GM12873 (cell line): ENCODE data around the gene RABL6.

ENCODE experiments used
- TF ChIP-seq, protein P1 (sequence below): IDR thresholded peaks from 2 replicates; pipeline ENCODE4 v1.5.1; 2012; ENCODE audit warnings: low read depth, mild to moderate bottlenecking, moderate library complexity, low read length, control low read depth; ENCODE audit not compliant: insufficient read depth; ENCODE audit errors: missing control alignments

The RABL6 gene

DNA sequence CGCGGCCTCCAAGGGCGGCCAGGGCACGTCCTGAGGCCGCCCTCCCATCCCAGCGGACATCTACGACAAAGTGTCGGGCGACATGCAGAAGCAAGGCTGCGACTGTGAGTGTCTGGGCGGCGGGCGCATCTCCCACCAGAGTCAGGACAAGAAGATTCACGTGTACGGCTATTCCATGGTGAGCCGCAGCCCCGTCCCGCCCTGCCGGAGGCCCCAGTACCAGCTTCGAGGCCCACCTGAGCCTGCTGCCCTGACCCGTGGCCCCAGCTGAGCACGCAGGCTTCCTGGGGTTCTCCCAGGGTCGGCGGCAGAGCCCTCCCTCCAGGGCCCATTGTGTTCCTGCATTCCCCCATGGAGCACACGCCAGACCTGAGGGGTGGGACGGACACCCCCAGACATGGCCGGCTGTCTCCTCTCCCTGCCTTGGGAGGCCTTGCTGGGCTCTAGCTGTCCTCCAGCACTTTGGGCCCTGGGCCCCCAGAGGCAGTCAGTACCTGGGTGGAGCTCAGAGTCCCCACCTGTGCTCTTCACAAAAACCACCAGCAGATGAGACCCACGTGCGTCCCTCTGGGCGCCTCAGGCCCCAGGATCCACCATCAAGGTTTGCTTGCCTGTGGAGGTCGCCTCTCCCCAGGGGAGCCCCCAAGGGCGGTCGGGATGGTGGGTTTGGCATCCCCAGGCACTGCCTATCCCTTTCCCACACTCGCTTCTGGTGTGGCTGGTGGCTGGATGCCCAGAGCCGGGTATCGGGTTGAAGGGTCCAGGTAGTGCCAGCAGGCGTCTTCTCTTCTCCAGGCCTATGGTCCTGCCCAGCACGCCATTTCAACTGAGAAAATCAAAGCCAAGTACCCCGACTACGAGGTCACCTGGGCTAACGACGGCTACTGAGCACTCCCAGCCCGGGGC, 42.5 kb downstream of the RABL6 start:
- TF ChIP-seq, protein P1, sequence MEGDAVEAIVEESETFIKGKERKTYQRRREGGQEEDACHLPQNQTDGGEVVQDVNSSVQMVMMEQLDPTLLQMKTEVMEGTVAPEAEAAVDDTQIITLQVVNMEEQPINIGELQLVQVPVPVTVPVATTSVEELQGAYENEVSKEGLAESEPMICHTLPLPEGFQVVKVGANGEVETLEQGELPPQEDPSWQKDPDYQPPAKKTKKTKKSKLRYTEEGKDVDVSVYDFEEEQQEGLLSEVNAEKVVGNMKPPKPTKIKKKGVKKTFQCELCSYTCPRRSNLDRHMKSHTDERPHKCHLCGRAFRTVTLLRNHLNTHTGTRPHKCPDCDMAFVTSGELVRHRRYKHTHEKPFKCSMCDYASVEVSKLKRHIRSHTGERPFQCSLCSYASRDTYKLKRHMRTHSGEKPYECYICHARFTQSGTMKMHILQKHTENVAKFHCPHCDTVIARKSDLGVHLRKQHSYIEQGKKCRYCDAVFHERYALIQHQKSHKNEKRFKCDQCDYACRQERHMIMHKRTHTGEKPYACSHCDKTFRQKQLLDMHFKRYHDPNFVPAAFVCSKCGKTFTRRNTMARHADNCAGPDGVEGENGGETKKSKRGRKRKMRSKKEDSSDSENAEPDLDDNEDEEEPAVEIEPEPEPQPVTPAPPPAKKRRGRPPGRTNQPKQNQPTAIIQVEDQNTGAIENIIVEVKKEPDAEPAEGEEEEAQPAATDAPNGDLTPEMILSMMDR: no peak

DNA sequence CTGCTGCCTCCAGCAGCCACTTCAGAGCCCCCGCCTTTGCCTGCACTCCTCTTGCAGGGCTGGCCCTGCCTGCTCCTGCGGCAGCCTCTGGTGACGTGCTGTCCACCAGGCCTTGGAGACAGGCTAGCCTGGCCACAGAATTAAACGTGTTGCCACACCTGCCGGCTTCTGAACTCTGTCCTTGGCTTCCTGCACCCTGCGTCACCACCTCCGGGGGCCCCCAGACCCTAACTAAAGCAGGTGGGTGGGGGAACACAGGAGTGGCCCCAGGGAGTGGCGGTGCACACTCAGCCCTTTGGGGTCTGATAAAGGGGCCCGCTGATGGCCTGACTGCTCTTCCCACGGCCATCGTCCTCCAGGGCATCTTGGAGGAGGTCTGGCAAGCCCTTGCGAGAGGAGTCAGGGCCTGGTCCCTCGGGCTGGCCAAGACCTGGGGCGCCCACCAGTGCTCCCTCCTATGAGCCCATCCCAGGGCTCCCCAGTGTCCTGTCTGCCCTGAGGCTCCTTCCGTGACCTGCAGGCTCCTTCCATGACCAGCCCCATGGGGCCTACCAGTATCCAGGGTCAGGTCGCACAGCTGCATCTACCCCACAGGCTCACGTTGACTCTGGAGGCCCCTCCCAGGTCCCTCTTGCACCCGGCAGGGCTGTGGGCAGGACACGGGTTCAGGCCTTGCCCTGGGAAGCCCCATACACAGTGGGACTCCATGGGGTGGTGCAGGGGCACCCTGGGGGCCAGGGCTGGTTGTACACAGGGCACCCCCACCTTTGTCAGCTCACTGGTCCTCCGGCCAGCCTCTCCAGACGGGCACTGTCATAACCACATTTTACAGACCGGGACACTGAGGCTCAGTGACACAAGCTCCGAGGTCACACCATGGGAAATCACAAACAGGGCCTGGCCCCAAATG, 43.4 kb downstream of the RABL6 start:
- TF ChIP-seq, protein P1: no peak

DNA sequence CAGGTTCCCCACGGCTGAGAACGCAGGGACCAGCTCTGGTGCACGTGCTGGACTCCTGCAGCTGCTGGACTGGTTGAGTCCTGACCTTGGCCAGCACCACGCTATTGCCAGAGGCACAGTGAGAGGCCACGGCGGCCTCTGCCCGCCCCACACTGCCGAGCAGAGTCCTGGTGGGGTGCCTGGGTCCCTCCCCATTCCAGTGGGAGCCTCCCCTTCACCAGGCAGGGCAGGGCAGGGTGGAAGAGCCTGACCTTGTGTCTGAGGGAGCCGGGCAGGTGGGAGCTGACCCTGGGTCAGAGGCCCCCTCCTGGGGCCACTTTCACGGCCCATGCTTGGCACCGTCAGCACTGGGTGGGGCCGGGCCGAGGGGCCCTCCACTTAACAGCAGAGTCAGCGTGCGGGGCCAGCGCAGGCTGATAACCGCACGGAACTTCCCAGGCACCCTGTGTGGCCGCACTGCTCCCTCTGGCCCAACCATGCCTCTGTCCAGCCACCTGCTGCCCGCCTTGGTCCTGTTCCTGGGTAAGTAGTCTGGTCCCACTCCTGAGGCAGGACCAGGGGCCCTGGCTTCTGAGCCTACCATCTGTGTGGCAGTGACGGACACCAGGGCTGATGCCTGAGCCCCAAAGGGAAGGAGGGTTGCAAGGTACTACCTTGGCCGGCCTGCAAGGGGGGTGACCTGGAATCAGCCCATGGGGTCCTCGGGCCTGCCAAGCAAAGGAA, 44.4 kb downstream of the RABL6 start, which contains the start of gene MAMDC4:
Gene MAMDC4 (plus strand): TSS at position 406 of the 723 bp plus-strand sequence. CDS start 71 bp downstream, at position 477.
- TF ChIP-seq, protein P1: no peak

DNA sequence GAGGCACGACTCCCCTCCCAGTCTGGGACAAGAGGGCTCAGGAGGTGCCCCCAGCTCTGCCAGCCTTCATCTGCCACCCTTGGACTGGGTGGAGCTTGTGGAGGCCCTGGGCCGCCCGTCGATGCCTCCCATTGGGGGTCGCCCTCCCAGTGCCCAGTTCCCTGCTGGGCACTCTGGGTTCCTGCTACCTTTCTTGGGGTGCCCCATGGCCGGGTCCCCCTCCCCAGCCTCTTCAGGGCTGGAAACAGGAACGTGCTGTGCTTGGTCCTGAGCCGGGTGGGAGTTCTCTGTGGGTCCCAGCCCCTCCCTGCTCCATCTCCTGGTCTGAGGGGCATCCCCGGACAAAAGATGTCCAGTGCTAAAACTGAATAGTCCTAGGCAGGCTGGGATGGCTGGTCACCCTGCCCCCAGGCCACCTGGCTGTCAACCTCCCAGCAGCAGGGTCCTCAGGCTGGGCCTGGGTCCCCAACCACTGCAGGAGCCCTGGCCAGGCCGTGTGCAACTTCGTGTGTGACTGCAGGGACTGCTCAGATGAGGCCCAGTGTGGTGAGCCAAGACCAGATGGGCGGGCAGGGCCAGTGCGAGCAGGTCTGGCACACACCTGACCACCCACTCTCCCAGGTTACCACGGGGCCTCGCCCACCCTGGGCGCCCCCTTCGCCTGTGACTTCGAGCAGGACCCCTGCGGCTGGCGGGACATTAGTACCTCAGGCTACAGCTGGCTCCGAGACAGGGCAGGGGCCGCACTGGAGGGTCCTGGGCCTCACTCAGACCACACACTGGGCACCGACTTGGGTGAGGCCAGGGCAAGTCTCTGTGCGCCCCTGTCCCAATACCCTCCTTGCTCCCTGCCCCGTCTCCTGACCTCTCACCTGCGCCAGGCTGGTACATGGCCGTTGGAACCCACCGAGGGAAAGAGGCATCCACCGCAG, 45.2 kb downstream of the RABL6 start:
- TF ChIP-seq, protein P1: no peak

DNA sequence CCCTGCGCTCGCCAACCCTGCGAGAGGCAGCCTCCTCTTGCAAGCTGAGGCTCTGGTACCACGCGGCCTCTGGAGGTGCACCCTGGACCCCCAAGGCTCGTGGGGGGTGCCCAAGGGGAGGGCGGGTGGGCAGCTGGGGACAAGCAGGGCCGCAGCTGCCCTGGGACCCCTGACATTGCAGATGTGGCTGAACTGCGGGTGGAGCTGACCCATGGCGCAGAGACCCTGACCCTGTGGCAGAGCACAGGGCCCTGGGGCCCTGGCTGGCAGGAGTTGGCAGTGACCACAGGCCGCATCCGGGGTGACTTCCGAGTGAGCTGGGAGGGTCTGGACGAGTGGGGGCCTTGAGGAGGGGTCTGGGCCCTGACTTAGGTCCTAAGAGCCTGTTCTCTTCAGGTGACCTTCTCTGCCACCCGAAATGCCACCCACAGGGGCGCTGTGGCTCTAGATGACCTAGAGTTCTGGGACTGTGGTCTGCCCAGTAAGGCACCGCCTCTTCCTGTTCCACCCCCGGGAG, 45.9 kb downstream of the RABL6 start:
- TF ChIP-seq, protein P1: peak; percentile 30

DNA sequence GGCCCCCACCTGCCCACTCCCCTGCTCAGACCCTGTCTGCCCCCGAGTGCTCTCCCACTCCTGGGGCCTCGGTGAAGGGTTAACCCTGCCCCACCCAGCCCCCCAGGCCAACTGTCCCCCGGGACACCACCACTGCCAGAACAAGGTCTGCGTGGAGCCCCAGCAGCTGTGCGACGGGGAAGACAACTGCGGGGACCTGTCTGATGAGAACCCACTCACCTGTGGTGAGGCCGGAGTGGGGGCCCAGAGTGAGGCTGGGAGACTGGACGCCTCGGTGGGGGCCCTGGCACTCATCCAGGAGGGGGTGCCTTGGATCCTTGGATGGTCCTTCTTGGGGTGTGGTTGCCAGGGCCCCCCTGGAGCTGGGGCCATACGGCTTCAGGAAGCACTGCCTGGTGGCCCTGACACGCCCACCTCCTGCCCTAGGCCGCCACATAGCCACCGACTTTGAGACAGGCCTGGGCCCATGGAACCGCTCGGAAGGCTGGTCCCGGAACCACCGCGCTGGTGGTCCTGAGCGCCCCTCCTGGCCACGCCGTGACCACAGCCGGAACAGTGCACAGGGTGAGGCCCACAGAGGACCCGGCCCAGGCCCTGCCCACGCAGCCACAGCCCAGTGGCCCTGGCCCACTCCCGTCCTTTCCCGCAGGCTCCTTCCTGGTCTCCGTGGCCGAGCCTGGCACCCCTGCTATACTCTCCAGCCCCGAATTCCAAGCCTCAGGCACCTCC, 46.5 kb downstream of the RABL6 start:
- TF ChIP-seq, protein P1: no peak
